ENCODE results near the gene TMEM51.

The TMEM51 gene

DNA sequence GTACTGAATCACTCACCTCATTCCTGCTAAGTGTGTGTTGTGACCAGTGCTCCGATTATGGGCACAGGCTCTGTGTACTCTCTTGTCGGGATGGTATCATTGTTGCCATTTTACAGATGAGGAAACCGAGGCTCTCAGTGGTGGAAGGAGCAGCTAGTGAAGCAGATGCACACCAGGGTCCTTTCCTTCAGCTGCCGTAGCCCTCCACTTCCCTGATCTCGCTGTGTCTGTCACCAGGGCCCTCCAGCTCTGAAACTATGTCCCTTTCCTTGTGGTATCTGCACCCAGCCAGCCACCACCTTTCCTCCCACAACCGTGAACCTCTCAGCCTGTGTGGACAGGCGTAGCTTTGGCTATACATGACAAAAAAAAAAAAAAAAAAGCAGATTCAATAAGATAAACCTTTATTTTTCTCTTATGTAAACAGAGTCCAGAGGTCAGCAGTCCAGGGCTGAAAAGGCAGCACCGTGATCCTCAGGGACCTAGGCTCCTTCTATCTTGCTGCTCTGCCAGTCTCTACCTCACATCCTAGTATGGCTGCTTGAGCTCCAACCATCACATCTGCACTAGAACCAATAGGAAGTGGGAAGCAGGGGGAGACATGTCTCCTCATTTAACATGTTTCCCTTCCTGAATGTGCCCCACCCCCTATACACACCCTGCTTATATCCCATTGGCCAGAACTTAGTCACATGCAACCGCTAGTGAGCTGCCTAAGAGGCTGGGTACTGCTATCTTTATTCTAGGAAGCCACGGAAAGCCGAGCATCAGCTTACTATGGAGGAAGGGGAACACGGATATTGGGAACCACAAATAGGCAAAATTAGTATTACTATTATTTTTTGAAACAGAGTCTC is 44.3 kb downstream of the TMEM51 start:
- no peak for DNase-seq

DNA sequence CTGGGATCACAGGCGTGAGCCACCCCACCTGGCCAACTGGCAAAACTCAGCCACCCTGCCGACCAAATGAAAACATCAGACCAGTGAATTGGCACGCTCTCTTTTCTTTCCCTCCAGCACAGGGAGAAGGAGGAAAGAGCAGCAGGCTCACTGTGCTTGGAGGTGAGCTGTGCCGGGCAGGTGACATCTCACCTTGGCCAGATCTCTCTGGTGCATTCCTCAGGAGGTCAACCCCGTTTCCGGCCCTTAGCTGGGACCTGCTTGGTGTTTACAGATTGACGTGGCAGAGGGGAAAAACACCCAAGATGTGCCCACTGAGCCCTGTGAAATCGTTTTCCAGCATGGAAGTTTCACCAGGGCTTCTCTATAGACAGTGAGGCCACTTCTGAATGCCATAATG is 45.1 kb downstream of the TMEM51 start:
- DNase-seq = no peak

GRCh38 chr1:15201221-15201620 is 47.7 kb downstream of the TMEM51 start:
- DNase-seq = no peak

- no peak for DNase-seq
Measured at GRCh38 chr1:15201849-15202551, 48.5 kb downstream of the TMEM51 start.

- no peak for DNase-seq
Measured at GRCh38 chr1:15204931-15205330, 51.4 kb downstream of the TMEM51 start.

GRCh38 chr1:15205586-15206346 is 52.2 kb downstream of the TMEM51 start:
- DNase-seq = no peak

GRCh38 chr1:15206418-15207030 is 53.0 kb downstream of the TMEM51 start:
- no peak for DNase-seq

DNA sequence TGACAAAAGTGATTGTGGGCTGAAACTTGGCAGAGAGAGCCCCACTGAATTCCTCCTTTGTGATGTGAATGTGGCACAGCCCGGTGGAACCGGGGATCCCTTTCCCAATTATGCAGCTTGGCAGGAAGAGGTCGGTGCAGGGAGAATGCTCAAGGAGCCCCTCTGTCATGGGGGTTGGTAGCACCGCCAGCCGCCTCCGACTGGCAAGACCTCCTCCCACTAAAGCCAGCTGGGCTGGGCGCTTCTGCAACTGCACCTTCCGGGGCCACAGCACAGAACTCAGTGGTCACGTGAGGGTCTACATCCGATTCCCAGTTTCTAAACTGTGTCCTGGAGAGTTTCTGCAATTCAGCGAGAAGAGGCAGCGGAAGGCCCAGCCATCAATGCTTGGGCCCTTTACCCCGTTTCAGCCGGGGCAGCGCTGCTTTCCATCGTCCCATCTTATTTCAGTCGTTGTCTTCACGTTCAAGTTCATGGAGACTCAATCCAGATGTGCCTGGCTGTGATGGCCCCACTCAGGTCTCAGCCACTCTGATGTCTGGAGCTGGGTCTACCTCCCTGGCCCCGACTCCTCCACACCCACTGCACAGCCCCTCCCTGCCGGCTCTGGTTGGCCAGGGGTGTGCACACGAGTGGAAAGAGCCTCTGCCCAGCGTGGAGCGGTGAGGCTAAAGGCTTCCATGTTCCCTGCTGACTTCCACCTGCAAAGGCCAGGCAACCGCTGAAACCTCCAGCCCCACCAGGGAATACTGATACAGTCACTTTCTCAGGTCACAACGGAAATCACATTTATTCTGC is 53.7 kb downstream of the TMEM51 start:
- no peak for DNase-seq

DNA sequence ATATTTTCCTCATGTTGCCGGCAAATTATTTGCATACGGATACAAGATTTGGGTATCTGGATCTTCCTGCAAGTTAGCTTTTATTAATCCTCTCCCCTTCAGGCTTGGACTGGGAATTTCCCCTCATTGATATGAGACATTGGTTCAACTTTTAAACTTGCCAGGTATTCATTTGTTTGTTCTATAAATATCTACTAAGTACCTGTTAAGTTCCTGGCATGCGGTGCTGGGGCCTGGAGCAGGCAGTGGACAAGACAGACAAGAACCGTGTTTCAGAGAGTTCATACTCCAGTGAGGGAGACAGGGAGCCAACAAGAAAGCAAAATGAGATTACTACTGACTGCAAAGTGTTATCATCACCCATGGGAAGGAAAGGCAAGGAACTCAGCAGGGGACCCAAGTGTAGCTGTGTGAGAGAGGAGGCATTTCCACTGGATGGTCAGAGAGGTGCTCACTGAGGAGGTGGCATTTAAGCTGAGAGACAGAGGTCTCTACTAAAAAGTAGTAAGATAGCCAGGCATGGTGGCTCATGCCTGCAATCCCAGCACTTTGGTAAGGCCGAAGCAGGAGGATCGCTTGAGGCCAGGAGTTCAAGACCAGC is 54.4 kb downstream of the TMEM51 start:
- DNase-seq = no peak

GRCh38 chr1:15210651-15211375 is 57.3 kb downstream of the TMEM51 start:
- DNase-seq = no peak

GRCh38 chr1:15211424-15211823 is 57.9 kb downstream of the TMEM51 start:
- no peak for DNase-seq

DNA sequence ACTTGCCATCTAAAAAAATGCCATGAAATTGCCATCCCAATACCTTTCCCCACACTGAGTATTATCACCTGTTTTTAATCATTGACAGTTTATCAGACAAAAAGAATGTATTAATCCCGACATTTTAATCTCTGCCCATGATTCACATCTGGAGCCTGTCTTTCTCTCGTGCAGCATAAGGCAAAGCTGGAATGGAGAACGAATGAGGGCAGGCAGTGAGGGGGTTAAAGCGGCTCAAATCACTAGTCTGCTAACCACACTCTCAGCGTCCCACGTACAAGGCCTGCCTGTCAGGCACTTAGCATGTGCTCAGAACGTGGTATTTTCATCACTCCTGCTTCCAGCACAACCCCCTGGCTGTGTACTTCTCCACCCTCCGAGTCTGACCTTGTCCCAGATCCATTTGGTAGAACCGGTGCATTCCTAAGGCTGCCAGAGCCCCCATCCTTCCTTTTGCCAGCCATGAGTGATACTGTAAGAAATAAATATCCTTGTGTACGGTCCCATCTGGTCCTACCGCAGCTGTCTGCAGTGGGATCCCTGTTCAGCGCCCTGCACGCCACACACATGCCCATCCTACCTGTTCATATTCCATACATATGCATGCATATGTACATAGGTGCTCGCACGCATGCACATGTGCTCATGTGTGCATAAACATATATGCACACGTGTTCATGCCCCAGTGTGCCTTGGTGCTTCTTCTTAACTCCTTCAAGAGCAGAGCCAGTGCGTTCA is 58.8 kb downstream of the TMEM51 start:
- no peak for DNase-seq

DNA sequence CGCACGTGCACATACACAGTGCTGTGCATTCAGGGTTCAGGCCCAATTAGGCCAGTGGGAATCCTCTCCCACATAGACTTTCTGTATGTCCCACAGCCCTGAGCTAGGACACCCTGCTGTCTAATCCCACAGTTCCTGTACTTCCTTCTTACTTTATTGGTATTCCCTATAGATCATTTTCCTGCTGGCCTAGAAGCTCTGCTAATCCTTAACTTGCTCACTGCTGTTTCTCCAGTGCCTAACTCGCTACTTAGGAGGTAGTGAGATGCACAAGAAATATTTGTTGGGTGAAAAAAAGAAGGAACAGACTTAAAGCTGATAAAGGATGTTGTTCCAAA is 59.4 kb downstream of the TMEM51 start:
- no peak for DNase-seq

DNA sequence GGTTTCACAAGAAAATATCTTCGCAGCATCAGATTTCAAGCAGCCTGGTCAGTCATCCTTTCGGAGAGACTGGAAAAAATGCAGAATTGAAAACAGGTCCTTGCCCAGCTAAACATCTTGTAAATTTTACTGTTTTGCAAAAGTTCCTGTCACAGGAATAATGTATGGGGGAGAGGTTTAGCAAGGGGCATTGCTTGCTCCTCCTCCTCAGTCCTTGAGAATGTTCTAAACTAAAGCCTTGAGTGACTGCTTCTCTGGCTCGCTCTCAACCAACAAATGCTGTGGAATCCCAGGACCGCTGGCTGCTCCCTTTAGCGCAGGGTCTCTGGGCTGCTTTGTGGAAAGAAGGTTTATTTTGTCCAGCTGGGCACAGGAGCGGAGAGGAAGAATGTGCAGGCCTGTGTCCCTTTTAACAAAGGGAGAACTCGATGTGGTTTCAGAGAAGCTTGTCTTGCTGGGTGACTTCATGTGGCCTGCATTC is 59.8 kb downstream of the TMEM51 start:
- no peak for DNase-seq

DNA sequence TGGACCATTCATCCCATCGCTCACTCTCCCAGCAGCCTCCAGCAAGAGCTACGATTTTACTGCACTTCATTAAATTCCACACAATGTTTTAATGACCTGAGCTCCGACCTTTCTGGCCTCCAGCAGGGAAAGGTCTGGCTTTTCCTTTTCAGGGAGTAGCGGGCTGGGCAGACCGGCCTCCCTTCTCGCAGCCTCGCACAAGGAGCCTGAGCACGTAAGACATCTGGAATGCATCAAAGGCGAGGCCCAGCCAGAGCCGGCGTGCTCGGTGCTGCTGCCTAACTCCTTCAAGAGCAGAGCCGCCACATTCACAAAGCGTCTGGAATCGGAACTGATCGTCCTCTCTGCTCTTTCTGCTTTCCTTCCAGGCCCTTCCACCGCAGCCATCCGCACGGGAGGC is 61.0 kb downstream of the TMEM51 start:
- DNase-seq = no peak

DNA sequence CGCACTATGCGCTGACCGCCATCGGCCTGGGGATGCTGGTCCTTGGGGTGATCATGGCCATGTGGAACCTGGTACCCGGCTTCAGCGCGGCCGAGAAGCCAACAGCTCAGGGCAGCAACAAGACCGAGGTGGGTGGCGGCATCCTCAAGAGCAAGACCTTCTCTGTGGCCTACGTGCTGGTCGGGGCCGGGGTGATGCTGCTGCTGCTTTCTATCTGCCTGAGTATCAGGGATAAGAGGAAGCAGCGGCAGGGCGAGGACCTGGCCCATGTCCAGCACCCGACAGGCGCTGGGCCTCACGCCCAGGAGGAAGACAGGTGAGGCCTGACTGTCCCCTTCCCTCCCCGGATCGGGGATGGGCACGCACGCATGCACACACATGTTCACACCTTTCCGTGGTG is 61.6 kb downstream of the TMEM51 start:
- no peak for DNase-seq

DNA sequence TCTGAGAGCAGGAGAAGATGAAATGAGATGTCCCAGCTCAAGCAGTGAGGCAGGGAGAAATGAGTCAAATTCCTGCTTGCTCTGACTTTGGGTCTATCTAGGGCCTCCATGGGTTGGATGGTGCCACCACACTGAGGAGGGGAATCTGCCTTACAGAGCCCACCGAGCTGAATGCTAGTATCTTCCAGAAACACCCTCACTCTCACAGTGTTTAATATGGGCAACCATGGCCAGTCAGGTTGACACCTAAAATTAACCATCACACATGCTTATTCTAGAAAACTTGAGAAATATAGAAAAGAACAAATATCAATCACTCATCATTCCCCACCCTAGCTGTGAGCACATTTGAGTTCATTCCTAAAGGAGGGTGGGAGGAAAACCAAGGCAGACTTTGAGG is 64.1 kb downstream of the TMEM51 start:
- DNase-seq = no peak

DNA sequence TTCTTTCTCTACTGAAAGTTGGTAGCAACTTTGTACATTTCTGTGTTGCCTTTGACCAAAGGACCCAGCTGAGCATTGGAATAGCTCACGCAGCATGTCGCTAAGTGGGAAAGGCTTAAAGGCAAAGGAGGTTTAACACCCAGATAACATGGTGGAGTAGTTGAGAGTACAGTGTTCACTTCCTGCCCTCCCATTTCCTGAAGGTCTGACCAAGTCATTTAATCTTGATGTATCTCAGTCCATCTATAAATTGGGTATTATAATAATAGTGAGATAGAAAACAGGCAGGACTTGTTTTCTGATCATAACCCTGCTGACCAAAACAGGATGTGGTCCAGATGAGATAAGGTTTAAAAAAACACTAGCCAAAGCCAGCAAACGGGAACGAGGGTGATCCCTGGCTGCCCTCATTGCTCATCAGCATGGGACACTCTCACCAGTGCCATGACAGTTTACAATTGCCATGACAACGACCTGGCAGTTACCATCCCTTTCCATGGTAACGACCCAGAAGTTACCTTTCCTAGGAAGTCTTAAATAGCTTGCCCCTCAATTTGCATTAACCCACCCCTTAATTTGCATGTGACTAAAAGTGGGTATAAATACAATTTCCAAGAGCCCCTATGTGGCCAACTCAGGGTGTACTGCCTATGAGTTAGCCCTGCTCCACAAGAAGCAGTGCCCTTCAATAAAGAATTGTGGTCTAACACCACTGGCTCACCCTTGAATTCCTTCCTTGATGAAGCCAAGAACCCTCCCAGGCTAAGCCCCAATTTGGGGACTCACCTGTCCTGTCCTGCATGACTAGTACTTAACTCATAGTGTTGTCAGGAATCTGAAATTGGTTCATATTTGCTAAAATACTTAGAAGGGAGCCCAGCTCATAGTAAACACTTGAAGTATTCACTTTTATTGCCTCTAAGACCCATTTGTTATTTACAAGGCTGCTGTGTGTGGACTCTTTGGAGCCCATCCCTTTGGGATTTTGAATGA is 65.0 kb downstream of the TMEM51 start:
- no peak for DNase-seq
